OCI-LY3 (cell line): ENCODE data around the gene SLC44A1.

Experiments used
- H2AFZ ChIP-seq: fragments of 200-600, 300-600 bp; shearing (Covaris generic); 2 replicates; pipeline ENCODE4 v1.6.0; 2014; ENCODE audit warnings: antibody characterized with exemption, low read depth, low read length
- H3K27ac ChIP-seq: fragments of 200-600, 300-600 bp; sonication (generic); 2 replicates; pipeline ENCODE4 v1.5.1; 2014; ENCODE audit warnings: mild to moderate bottlenecking, low read length, moderate library complexity, mixed read lengths
- H3K27me3 ChIP-seq: fragments of 200-600, 300-600 bp; sonication (generic); 2 replicates; pipeline ENCODE4 v1.6.1; 2014; ENCODE audit warnings: low read depth, low read length, mixed read lengths
- H3K36me3 ChIP-seq: fragments of 200-600, 300-600 bp; sonication (generic); replicated peaks from 2 replicates; pipeline ENCODE3; 2014; ENCODE audit warnings: low read depth, low read length, mixed read lengths
- H3K4me1 ChIP-seq: fragments of 300-600, 200-600 bp; sonication (generic); 2 replicates; pipeline ENCODE4 v1.6.1; 2014; ENCODE audit warnings: low read length, mixed read lengths
- H3K4me2 ChIP-seq: fragments of 200-600, 300-600 bp; sonication (generic); 2 replicates; pipeline ENCODE4 v1.6.1; 2014; ENCODE audit warnings: low read length, mixed read lengths
- H3K4me3 ChIP-seq: fragments of 300-600, 200-600 bp; sonication (generic); 2 replicates; pipeline ENCODE4 v1.5.1; 2014; ENCODE audit warnings: antibody characterized with exemption, mild to moderate bottlenecking, low read length, moderate library complexity
- H3K79me2 ChIP-seq: fragments of 300-600, 200-600 bp; shearing (Covaris generic); 2 replicates; pipeline ENCODE4 v1.6.1; 2014; ENCODE audit warnings: mild to moderate bottlenecking, low read length, mixed read lengths
- H3K9ac ChIP-seq: fragments of 300-600, 200-600 bp; shearing (Covaris generic); 2 replicates; pipeline ENCODE4 v1.6.0; 2014; ENCODE audit warnings: mild to moderate bottlenecking, low read length, moderate library complexity
- H3K9me3 ChIP-seq: fragments of 200-600, 300-600 bp; shearing (Covaris generic); 2 replicates; pipeline ENCODE4 v1.6.1; 2014; ENCODE audit warnings: low read length, mixed read lengths; ENCODE audit not compliant: insufficient read depth
- H4K20me1 ChIP-seq: fragments of 200-600, 300-600 bp; sonication (generic); 2 replicates; pipeline ENCODE4 v1.6.1; 2016; ENCODE audit warnings: low read length, mixed read lengths; ENCODE audit not compliant: insufficient read depth
- CTCF ChIP-seq: fragments of 200-600, 300-600 bp; sonication (generic); IDR thresholded peaks from 2 replicates; pipeline ENCODE4 v1.5.1; 2014; ENCODE audit warnings: antibody characterized with exemption, low read length, low read depth
- EZH2phosphoT487 ChIP-seq: fragments of 200-600 bp; shearing (Covaris generic); IDR thresholded peaks from 2 replicates; pipeline ENCODE4 v1.6.1; 2018; ENCODE audit warnings: antibody characterized with exemption, mixed run types, low read depth

The SLC44A1 gene

GRCh38 chr9:105332471-105332870 is 88.0 kb downstream of the SLC44A1 start:
- peaks cover 60% of the 10 kb centered on the region for H3K4me1 ChIP-seq
- no peak overlapping the region for H3K4me3 ChIP-seq
- peaks cover 19% of the 10 kb centered on the region; the same call in 1 of the 2 replicates for H3K79me2 ChIP-seq
- no peaks in the 10 kb centered on the region for H3K27me3 ChIP-seq
- H3K27ac ChIP-seq, result peak overlapping the region; percentile 88; the same call in 1 of the 2 replicates
- no peaks in the 10 kb centered on the region for H3K9me3 ChIP-seq
- H3K9ac ChIP-seq, result no peak overlapping the region
- H2AFZ ChIP-seq, result no peak overlapping the region
- H3K4me2 ChIP-seq, result no peak overlapping the region
- no peaks in the 10 kb centered on the region for H4K20me1 ChIP-seq
- TF ChIP-seq EZH2phosphoT487 (no peak), CTCF (no peak)
- peaks cover 18% of the 10 kb centered on the region for H3K36me3 ChIP-seq

GRCh38 chr9:105333076-105333475 is 88.6 kb downstream of the SLC44A1 start:
- Histone ChIP-seq H3K4me3 (no peak overlapping the region), H4K20me1 (no peaks in the 10 kb centered on the region), H3K79me2 (peaks cover 19% of the 10 kb centered on the region; the same call in 1 of the 2 replicates), H3K4me2 (no peak overlapping the region), H3K27me3 (no peaks in the 10 kb centered on the region), H2AFZ (no peak overlapping the region), H3K36me3 (peaks cover 23% of the 10 kb centered on the region), H3K4me1 (peaks cover 57% of the 10 kb centered on the region), H3K9ac (no peak overlapping the region), H3K9me3 (no peaks in the 10 kb centered on the region), H3K27ac (no peak overlapping the region)
- TF ChIP-seq CTCF, result no peak
- no peak for TF ChIP-seq EZH2phosphoT487

- TF ChIP-seq EZH2phosphoT487, result no peak
- TF ChIP-seq CTCF, result no peak
- no peak overlapping the region for H3K4me3 ChIP-seq
- peaks cover 51% of the 10 kb centered on the region for H3K4me1 ChIP-seq
- peak overlapping the region; percentile 1; the same call in 1 of the 2 replicates for H3K4me2 ChIP-seq
- H4K20me1 ChIP-seq, result no peaks in the 10 kb centered on the region
- H3K79me2 ChIP-seq, result peaks cover 19% of the 10 kb centered on the region; the same call in 1 of the 2 replicates
- peaks cover 29% of the 10 kb centered on the region for H3K36me3 ChIP-seq
- peak overlapping the region; percentile 17; the same call in 1 of the 2 replicates for H3K27ac ChIP-seq
- no peaks in the 10 kb centered on the region for H3K9me3 ChIP-seq
- no peak overlapping the region for H3K9ac ChIP-seq
- no peak overlapping the region for H2AFZ ChIP-seq
- no peaks in the 10 kb centered on the region for H3K27me3 ChIP-seq
These were observed 89.4 kb downstream of the SLC44A1 start for GRCh38 chr9:105333811-105334210.

- TF ChIP-seq CTCF (no peak), EZH2phosphoT487 (no peak)
- Histone ChIP-seq H3K27ac (no peak overlapping the region), H3K36me3 (peaks cover 31% of the 10 kb centered on the region), H3K4me1 (peaks cover 49% of the 10 kb centered on the region), H3K9ac (no peak overlapping the region), H4K20me1 (no peaks in the 10 kb centered on the region), H3K4me3 (no peak overlapping the region), H3K4me2 (no peak overlapping the region), H3K9me3 (no peaks in the 10 kb centered on the region), H3K79me2 (peaks cover 10% of the 10 kb centered on the region; the same call in 1 of the 2 replicates), H2AFZ (no peak overlapping the region), H3K27me3 (no peaks in the 10 kb centered on the region)
These were observed 93.9 kb downstream of the SLC44A1 start for GRCh38 chr9:105338308-105338707.
